Stimulated activated CD4-positive, alpha-beta T cell treated with anti-CD3 and anti-CD28 coated beads, TNF-alpha, amount 100 ng/mL, for 24 hours (primary cell): ENCODE data around the gene SMIM28.

Experiments
- DNase-seq, 3 experiments: peaks; one replicate each; pipeline ENCODE4 v3.0.0-alpha.2; 2020; ENCODE audit warnings: low read depth in 3 of 3

Gene SMIM28

GRCh38 chr6:138430361-138431145 lies 52.8 kb downstream of the SMIM28 start:
- DNase-seq = no peak

- no peak for DNase-seq
Observed at GRCh38 chr6:138431256-138432062, 53.8 kb downstream of the SMIM28 start.

GRCh38 chr6:138432063-138432356 lies 54.3 kb downstream of the SMIM28 start:
- DNase-seq = no peak
